Fibroblast of skin of scalp (primary cell): ENCODE data around the gene BIN2.
A peak's percentile ranks its signal among the peaks of the same experiment; 100 is the strongest.
"Not testable (repeated sequence)": the region's sequence is repeated elsewhere in the genome, so short reads cannot be mapped to it uniquely, and the experiment has no call there.

ENCODE experiments used
- DNase-seq: peaks from one replicate; pipeline ENCODE4 v3.0.0-alpha.2; 2013

Gene BIN2

GRCh38 chr12:51307655-51308593 is 16.1 kb downstream of the BIN2 start:
- peak; percentile 87 for DNase-seq

DNA sequence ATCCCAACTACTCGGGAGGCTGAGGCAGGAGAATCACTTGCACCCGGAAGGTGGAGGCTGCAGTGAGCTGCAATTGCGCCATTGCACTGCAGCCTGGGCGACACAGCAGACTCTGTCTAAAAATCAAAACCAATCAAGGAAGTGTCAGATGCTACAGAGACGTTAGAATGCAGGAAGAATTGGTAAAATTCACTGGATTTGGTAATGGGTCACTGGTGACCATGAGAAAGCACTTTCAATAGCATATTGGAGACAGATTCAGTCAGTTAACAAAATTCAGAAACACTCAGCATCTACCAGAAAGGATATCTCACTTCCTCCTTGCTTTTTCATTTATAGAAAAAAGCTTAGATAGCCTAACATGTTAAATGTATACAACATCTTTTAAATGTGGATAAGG is 17.5 kb downstream of the BIN2 start:
- no peak for DNase-seq

DNA sequence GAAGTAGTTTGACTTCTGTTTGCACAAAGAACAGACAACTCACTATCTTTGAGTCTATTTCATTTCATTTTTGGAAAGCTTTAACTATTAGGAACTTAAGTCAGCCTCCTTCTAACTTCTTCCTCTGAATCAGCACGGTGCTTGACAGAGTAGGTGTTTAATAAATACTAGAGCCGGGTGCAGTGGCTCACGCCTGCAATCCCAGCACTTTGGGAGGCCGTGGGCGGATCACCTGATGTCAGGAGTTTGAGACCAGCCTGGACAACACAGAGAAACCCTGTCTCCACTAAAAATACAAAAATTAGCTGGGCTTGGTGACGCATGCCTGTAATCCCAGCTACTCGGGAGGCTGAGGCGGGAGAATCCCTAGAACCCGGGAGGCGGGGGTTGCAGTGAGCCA is 23.2 kb downstream of the BIN2 start:
- not testable (repeated sequence) for DNase-seq

DNA sequence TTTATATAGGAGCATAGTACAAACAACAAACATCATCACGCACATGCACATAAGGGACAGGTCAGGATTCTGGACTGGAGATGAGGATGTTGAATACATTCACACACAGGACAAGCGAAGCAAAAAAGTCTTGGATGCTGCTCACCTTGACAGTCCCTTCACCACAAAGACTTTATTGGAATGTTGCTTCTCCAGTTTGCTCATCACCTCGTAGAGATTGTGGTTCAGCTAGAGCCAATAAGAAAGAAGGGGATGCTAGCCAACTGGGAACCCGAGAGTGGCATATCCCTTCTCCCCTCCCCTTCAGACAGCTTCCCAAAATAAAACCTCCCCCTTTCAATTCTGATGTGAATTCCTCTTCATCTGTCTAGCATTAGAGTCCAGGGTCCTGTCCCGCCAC is 28.3 kb downstream of the BIN2 start:
- DNase-seq: no peak

DNA sequence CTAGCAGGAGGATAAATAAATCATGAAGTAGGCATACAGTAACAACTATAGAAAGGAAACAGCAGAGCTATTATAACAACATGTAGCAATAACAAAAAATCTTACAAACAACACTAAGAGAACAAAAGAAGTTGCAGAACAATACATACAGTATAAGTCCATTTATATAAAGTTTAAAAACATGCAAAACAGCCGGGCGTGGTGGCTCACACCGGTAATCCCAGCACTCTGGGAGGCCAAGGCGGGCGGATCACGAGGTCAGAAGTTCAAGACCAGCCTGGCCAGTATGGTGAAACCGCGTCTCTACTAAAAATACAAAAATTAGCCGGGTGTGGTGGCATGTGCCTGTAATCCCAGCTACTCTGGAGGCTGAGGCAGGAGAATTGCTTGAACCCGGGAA is 29.9 kb downstream of the BIN2 start:
- DNase-seq: not testable (repeated sequence)

DNA sequence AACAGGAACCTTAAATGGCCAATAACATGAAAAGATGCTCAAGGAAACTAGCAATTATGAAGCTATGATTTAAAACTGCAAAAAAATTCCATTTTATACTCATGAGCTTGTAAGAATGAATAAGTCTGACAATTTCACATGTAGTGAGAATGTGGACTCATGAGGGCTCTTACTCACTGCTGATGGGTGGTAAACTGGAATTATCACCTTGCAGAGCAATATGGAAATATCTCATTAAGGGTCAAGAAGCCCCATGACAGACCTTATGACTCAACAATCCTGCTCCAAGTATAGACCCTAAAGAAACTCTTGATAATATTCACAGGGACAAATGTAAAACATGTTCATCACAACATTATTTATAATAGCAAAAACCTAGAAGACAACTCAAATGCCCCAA is 30.3 kb downstream of the BIN2 start:
- DNase-seq: no peak

DNA sequence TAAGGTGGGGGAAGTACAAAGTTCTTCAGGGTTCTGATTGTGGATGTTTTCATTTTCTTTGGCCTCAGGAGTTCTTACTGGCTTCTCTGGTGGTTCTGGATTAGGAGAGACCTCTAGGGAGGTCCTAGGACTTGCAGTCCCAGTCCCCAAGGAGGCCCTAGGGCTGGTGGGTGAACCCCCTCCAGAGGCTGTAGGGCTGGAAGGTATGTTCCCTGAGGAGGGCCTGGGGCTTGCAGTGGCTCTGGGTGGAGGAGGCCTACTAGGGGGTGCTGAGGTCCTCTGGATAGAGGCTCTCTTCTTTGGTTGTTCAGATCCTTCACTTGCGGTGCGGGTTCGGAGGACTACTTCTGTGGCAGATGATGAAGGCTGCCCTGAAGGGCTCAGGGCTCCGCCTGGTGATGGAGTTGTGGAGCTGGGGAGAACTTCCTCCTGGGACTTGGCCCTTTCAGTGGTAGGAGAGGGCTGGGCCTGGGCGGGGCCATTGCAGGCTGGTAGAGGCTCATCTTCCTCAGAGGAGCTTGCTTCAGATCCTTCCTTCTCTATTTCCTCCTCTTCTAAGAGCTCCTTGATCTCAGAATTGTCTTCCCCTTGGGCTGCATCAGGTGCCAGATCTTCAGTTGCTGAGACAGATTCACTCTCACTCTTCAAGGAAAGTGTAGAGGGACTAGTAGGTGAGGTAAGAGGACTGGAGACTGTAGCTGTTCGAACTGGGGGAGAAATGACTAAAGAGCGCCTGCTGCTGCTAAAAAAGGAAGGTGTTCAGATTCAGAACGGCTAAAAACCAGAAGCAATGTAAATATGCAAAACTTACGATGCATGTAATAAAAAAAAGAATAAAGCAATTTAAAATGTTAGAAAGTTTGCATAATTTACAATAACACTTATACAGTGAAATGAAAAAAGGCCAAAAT is 32.1 kb downstream of the BIN2 start:
- DNase-seq: not testable (repeated sequence)

DNA sequence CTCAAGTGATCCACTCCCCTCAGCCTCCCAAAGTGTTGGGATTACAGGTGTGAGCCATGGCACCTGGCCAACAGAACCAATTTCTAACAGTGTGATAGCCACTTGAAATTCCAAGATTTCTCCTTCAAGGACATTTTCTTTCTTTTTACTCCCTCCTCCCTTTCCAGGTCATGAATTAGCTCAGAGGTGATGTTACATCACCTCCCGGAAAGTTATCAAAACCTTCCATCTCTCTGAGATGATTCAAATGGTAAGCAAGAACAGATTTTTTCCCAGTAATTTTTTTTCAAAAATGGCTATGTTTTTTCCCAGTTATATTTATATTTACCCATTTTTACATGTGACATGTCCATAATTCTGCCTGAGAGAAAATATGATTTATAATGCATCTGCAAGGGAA is 38.1 kb downstream of the BIN2 start:
- no peak for DNase-seq

DNA sequence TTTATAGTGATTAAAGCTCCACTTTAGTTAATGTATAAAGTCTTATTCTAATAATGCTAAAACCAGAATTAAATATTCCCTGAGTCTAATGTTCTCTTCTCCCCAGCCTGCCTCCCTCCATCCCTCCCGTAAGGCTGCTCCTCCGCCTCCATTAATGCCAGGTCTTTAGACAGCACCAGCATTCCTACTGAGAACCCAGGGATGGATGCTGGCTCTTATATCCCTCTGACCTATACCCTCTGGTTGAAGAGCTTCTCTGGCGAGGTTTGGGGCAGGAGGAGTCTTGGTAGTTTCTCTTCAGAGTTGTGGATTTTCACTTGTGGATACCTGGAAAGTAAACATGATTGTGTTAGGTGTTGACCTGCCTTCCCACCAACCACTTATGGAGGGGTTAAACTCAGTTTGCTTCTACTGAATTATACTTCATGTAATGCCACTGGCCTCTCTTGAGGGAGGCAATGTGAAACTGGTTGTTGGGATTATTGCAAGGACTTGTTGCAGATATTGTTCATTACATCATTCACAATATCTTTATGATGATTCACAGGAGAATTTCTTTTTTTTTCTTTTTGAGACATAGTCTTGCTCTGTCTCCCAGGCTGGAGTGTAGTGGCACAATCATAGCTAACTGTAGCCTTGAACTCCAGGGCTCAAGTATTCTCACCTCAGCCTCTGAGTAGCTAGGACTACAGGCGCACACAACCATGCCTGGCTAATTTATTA is 42.6 kb downstream of the BIN2 start:
- DNase-seq: peak; percentile 74

DNA sequence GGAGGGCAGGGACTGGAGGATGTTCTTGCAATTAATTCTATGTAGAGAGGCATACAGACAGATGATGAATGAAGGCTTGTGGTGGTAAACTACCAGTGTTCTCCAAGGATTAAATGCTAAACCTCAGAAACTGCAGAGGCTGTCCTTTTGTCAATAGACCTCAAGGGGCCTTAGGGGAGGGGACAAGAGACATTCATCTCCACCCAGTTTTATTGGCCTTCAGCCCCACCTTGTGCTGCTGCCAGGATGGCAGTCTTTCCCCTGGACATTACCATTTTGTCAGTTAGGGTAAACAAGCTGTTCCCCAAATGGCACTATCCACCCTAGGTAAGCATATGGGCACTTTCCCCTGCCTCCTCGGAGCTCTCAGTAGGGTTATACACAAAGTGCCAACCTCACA is 48.9 kb downstream of the BIN2 start:
- DNase-seq: no peak

GRCh38 chr12:51272810-51273209 is 51.2 kb downstream of the BIN2 start:
- not testable (repeated sequence) for DNase-seq

GRCh38 chr12:51270951-51271518 is 52.9 kb downstream of the BIN2 start:
- DNase-seq: peak; percentile 79

DNA sequence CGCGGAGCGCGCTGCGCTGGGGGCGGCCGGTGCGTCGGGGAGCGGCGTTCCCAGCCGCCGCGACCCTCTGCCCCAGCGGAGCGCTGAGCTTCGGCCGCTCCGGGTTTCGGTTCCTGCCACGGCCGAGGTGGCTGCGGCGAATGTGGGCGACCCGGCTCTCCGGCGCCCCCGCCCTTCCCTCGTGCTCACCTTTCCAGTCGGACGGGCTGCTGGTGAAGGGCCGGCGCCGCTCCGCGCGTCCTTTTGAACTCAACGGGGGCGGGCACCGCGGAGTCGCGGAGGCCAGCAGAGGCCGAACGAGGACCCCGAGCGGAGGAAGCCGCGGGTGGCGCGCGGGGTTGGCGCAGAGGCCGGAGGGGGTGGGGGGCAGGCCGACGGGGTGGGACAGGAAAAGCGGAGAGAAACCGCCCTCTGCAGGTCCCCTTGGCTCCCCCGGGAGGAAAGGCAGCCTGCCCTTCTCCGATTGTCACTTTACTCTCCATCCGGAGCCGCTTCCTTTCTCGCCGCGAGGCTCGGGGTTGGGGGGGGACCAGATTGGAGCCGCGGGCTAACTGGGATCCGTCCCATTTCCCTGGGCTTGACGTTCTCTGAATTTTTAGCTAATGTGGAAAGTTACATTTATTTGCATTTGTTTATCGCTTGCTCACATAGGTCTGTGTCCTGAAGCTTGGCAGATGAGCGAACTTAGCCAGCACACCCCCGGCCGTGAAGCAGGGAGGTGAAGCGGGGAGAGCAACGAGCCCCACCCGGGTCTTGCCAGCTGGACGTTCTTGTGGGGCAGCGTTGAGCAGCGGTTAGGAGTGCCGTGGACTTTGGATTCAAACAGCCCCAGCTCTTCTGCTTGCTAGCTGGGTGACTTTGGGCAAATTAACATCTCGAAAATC is 53.7 kb downstream of the BIN2 start, which contains the start of gene SMAGP:
SMAGP (minus strand) TSS at position 349 of the 884 bp plus-strand sequence. CDS start 1,137 bp downstream, outside the sequence.
- peak; percentile 35 for DNase-seq

GRCh38 chr12:51269174-51270066 is 54.6 kb downstream of the BIN2 start:
- DNase-seq: peak; percentile 54

GRCh38 chr12:51265024-51265423 is 59.0 kb downstream of the BIN2 start:
- DNase-seq: no peak

DNA sequence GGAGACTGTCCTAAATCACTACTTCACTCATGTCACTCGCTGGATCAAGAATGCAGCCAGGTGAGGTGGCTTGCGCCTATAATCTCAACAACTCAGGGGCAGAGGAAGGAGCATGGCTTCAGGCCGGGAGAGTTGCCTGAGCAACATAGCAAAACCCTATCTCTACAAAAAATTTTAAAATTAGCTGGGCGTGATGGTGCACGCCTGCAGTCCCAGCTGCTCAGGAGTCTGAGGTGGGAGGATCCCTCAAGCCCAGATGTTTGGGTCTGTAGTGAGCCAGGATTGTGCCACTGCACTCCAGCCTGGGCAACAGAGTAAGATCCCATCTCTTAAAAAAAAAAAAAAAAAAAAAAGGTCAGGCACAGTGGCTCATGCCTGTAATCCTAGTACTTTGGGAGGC is 59.7 kb downstream of the BIN2 start:
- no peak for DNase-seq

- no peak for DNase-seq
Measured at GRCh38 chr12:51263341-51263740, 60.6 kb downstream of the BIN2 start.

DNA sequence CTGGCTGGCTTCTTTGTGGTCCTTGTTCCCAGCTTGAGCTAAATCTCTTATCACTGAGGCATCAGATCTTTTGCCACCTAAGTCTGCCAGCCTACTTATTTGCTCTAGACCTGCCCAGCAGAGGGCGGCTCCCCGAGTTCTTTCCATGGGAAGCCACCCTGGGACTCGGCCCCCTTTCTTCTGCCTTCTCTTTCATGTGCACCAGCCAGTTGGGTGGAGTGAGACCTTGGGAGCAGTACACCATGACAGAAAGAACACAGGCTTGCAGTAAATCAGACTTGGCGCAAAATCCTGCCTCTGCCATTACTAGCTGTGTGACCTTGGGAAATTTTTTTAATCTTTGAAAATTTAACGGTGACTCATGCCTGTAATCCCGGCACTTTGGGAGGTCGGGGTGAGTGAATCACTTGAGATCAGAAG is 61.2 kb downstream of the BIN2 start:
- DNase-seq: peak; percentile 60

DNA sequence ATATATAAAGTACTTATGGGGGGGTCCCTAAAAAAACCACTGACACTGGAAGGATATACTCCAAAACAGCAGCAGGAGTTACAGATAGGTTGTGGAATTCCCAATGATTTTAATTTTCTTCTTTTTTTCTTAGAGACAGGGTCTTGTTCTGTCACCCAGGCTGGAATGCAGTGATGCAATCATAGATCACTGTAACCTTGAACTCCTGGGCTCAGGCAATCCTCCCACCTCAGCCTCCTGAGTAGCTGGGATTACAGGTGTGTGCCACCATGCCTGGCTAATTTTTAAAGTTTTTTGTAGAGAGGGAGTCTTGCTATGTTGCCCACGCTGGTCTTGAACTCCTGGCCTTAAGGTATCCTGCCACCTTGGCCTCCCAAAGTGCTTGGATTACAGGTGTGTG is 64.4 kb downstream of the BIN2 start:
- DNase-seq: not testable (repeated sequence)

DNA sequence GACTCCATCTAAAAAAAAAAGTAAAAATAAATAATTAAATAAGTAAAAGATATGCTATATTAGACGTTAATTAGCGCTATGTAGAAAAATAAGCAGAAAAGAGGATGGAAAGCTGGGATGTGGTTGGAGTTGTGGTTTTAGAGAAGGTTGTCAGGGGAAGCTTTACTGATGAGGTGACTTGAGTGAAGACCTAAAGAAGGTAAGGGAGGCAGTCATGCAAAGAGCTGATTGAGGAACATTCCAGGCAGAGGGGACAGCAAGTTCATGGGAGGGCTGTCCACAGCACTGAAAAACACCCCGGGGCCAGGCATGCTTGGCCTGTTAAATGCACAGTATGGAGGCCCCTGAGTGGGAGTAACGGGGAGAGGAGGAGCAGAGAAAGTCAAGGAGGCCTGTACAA is 69.4 kb downstream of the BIN2 start:
- DNase-seq: no peak
